Measurements from ENCODE around the gene ENTHD1. TPM values are rescaled to one million over a fixed set of nuclear protein-coding genes. Genes with fewer than 3 reads are reported as not detected.

The ENTHD1 gene
- total and polyA plus RNA-seq, 4 donors = 0.12 TPM; not detected in 3

DNA sequence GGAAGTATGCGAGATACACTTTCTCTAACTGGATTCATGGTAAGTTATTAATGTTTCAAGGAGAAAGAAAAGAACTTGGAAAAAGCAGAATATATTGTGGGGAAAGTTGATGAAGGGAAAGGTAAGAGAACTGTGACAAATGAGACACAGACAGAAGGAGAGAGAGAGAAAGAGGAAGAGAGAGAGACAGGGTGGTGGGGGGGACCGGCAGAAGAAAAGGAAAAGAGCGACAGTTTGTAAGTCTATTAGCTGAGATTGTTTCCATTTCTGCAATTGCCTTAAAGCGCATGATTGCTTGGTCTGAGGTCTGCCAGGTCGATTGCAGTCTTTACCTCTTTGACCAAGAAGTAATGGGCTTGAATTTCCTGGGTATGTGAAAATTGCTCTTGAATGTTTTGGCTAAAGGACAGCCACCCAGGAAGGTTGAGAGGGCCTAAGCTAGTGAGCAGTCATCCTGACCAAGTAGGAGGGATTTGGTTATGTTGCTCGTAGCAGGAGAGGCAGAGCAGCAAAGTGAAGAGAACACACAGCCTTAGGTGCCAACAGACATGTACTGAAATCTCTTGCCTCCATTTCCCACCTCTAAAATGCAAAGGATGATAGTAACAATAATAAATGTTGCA, 43.1 kb upstream of the ENTHD1 start:
- intact Hi-C loops (cut with DNase I) = no loop called here
- ATAC-seq (ENCODE audit: low FRiP score) (no peak), DNase-seq (no peak)
- Histone ChIP-seq H3K4me3 (ENCODE audit: low read length in 2 of 2) (no peak overlapping the region), H3K9me3 (ENCODE audit: control insufficient read depth, low read length) (no peaks in the 10 kb centered on the region), H3K27ac (ENCODE audit: low read depth in 1 of 2, low read length in 2 of 2) (no peak overlapping the region), H3K4me1 (ENCODE audit: control insufficient read depth in 1 of 2, insufficient read depth in 2 of 2, low read length in 2 of 2) (no peaks in the 10 kb centered on the region), H3K36me3 (ENCODE audit: control insufficient read depth in 1 of 2, insufficient read depth in 2 of 2, low read length in 1 of 2) (no peaks in the 10 kb centered on the region), H3K27me3 (ENCODE audit: control insufficient read depth in 1 of 2, insufficient read depth in 2 of 2, low read length in 1 of 2) (no peaks in the 10 kb centered on the region)
- 52 to 58% methylated on average over 6 of the region's 6 CpGs for WGBS, 2 donors

DNA sequence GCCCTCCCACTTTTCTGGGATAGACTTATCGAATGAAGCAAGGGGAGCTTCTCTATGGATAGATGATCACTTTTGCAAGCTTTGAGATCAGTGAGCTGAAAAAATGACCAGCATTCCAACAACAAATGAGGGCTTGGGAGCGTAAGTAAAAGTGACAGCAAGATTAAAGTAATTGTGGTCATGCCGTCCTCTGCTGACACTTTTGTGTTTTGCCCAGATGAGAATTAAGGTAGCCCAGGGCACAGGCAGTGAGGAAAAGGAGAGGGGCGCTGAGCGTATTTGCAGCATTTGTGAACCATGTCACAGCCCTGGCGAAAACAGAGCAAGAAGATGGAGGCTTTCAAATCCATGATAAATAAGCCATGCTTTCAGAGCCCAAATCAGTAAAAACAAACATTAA, 42.1 kb upstream of the ENTHD1 start:
- Histone ChIP-seq H3K4me1 (ENCODE audit: control insufficient read depth in 1 of 2, insufficient read depth in 2 of 2, low read length in 2 of 2) (no peaks in the 10 kb centered on the region), H3K4me3 (ENCODE audit: low read length in 2 of 2) (no peak overlapping the region), H3K36me3 (ENCODE audit: control insufficient read depth in 1 of 2, insufficient read depth in 2 of 2, low read length in 1 of 2) (no peaks in the 10 kb centered on the region), H3K27ac (ENCODE audit: low read depth in 1 of 2, low read length in 2 of 2) (no peak overlapping the region), H3K27me3 (ENCODE audit: control insufficient read depth in 1 of 2, insufficient read depth in 2 of 2, low read length in 1 of 2) (no peaks in the 10 kb centered on the region), H3K9me3 (ENCODE audit: control insufficient read depth, low read length) (no peaks in the 10 kb centered on the region)
- DNase-seq (no peak), ATAC-seq (ENCODE audit: low FRiP score) (no peak)
- intact Hi-C loops (cut with DNase I) = no loop called here
- 17 to 23% methylated on average over 6 of the region's 6 CpGs for WGBS, 2 donors

GRCh38 chr22:39935116-39935515, 41.6 kb upstream of the ENTHD1 start:
- intact Hi-C loops (cut with DNase I) = no loop called here
- Histone ChIP-seq H3K4me1 (ENCODE audit: control insufficient read depth in 1 of 2, insufficient read depth in 2 of 2, low read length in 2 of 2) (no peaks in the 10 kb centered on the region), H3K36me3 (ENCODE audit: control insufficient read depth in 1 of 2, insufficient read depth in 2 of 2, low read length in 1 of 2) (no peaks in the 10 kb centered on the region), H3K27me3 (ENCODE audit: control insufficient read depth in 1 of 2, insufficient read depth in 2 of 2, low read length in 1 of 2) (no peaks in the 10 kb centered on the region), H3K9me3 (ENCODE audit: control insufficient read depth, low read length) (no peaks in the 10 kb centered on the region), H3K4me3 (ENCODE audit: low read length in 2 of 2) (no peak overlapping the region), H3K27ac (ENCODE audit: low read depth in 1 of 2, low read length in 2 of 2) (no peak overlapping the region)
- WGBS, 2 donors = 34 to 45% methylated on average over 4 of the region's 4 CpGs
- DNase-seq (no peak), ATAC-seq (ENCODE audit: low FRiP score) (no peak)

DNA sequence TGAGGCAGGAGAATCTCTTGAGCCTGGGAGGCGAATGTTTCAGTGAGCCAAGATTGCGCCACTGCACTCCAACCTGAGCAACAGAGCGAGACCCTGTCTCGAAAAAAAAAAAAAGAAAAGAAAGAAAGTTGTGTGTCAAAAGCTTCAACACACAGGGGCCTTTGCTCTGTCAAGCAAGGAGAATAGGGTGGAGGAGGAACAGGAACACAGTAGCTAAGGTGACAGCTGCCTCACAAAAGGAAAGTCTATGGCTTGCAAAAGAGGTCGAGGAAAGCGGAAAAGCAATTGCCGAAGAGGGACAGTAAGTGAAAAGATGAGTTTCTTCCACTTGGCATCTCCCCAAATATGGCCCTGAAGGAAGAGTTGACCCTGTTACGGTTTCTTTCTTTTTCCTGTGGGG, 40.2 kb upstream of the ENTHD1 start:
- H3K4me3 ChIP-seq (ENCODE audit: low read length in 2 of 2) = no peak overlapping the region
- no peak overlapping the region for H3K27ac ChIP-seq (ENCODE audit: low read depth in 1 of 2, low read length in 2 of 2)
- intact Hi-C loops (cut with DNase I) = no loop called here
- DNase-seq = no peak
- no peaks in the 10 kb centered on the region for H3K9me3 ChIP-seq (ENCODE audit: control insufficient read depth, low read length)
- 83 to 86% methylated on average over 8 of the region's 8 CpGs for WGBS, 2 donors
- no peaks in the 10 kb centered on the region for H3K27me3 ChIP-seq (ENCODE audit: control insufficient read depth in 1 of 2, insufficient read depth in 2 of 2, low read length in 1 of 2)
- no peak for ATAC-seq (ENCODE audit: low FRiP score)
- no peaks in the 10 kb centered on the region for H3K4me1 ChIP-seq (ENCODE audit: control insufficient read depth in 1 of 2, insufficient read depth in 2 of 2, low read length in 2 of 2)
- no peaks in the 10 kb centered on the region for H3K36me3 ChIP-seq (ENCODE audit: control insufficient read depth in 1 of 2, insufficient read depth in 2 of 2, low read length in 1 of 2)

GRCh38 chr22:39932918-39933649, 39.5 kb upstream of the ENTHD1 start:
- intact Hi-C loops (cut with DNase I) = no loop called here
- 60 to 64% methylated on average over 7 of the region's 7 CpGs for WGBS, 2 donors
- DNase-seq = no peak

DNA sequence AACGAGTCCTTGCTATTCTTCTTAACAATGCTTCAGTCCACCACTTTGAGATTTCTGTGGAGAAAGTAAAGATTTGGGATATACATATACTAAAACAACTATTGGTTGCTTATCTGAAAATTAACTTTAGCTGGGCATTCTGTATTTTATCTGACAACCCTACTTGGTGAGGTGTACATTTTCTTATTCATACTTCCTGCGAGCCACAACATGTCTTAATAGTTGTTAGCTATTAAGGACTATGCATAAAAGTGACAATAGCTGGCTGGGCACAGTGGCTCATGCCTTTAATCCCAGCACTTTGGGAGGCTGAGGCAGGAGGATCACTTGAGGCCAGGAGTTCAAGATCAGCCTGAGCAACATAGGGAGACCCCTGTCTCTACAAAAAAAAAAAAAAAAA, 38.6 kb upstream of the ENTHD1 start:
- 66 to 67% methylated on average over 2 of the region's 2 CpGs for WGBS, 2 donors
- Histone ChIP-seq H3K36me3 (ENCODE audit: control insufficient read depth in 1 of 2, insufficient read depth in 2 of 2, low read length in 1 of 2) (no peaks in the 10 kb centered on the region), H3K9me3 (ENCODE audit: control insufficient read depth, low read length) (no peaks in the 10 kb centered on the region), H3K4me1 (ENCODE audit: control insufficient read depth in 1 of 2, insufficient read depth in 2 of 2, low read length in 2 of 2) (no peaks in the 10 kb centered on the region), H3K27ac (ENCODE audit: low read depth in 1 of 2, low read length in 2 of 2) (no peak overlapping the region), H3K27me3 (ENCODE audit: control insufficient read depth in 1 of 2, insufficient read depth in 2 of 2, low read length in 1 of 2) (peaks cover 0 to 2% of the 10 kb centered on the region in 2 donors), H3K4me3 (ENCODE audit: low read length in 2 of 2) (no peak overlapping the region)
- intact Hi-C loops (cut with DNase I) = no loop called here
- ATAC-seq (ENCODE audit: low FRiP score) = no peak
- DNase-seq = no peak

More at GRCh38 chr22:39932918-39933649, 39.5 kb upstream of the ENTHD1 start:
- H3K27me3 ChIP-seq (ENCODE audit: control insufficient read depth in 1 of 2, insufficient read depth in 2 of 2, low read length in 1 of 2) = peaks cover 0 to 2% of the 10 kb centered on the region in 2 donors
- no peak for ATAC-seq (ENCODE audit: low FRiP score)
- H3K27ac ChIP-seq (ENCODE audit: low read depth in 1 of 2, low read length in 2 of 2) = no peak overlapping the region
- H3K9me3 ChIP-seq (ENCODE audit: control insufficient read depth, low read length) = no peaks in the 10 kb centered on the region
- H3K36me3 ChIP-seq (ENCODE audit: control insufficient read depth in 1 of 2, insufficient read depth in 2 of 2, low read length in 1 of 2) = no peaks in the 10 kb centered on the region
- no peaks in the 10 kb centered on the region for H3K4me1 ChIP-seq (ENCODE audit: control insufficient read depth in 1 of 2, insufficient read depth in 2 of 2, low read length in 2 of 2)
- H3K4me3 ChIP-seq (ENCODE audit: low read length in 2 of 2) = no peak overlapping the region

DNA sequence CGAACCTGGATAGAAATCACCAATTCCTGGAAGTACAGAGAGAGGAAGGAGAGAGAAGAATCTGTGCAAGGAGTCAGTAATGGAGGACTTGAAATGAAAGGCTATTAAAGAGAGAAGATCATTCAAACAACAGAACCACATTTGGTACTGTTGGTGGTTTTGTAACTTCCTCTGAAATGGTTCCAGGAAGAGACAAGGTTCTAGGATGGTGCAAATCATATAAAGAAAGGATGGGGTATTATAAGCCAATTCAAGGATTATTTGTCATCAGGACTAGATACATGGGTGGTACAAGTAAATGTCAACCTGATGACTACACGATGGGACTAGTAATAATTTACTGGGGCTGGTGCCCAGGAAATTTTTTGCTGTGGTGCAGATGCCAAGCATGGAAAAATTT, 37.7 kb upstream of the ENTHD1 start:
- Histone ChIP-seq H3K4me1 (ENCODE audit: control insufficient read depth in 1 of 2, insufficient read depth in 2 of 2, low read length in 2 of 2) (no peaks in the 10 kb centered on the region), H3K4me3 (ENCODE audit: low read length in 2 of 2) (no peak overlapping the region), H3K27me3 (ENCODE audit: control insufficient read depth in 1 of 2, insufficient read depth in 2 of 2, low read length in 1 of 2) (peaks cover 0 to 2% of the 10 kb centered on the region in 2 donors), H3K27ac (ENCODE audit: low read depth in 1 of 2, low read length in 2 of 2) (no peak overlapping the region), H3K9me3 (ENCODE audit: control insufficient read depth, low read length) (no peaks in the 10 kb centered on the region), H3K36me3 (ENCODE audit: control insufficient read depth in 1 of 2, insufficient read depth in 2 of 2, low read length in 1 of 2) (no peaks in the 10 kb centered on the region)
- DNase-seq (no peak), ATAC-seq (ENCODE audit: low FRiP score) (no peak)
- intact Hi-C loops (cut with DNase I) = no loop called here
- 59 to 63% methylated on average over 2 of the region's 2 CpGs for WGBS, 2 donors

- Histone ChIP-seq H3K27ac (ENCODE audit: low read depth in 1 of 2, low read length in 2 of 2) (no peak overlapping the region), H3K36me3 (ENCODE audit: control insufficient read depth in 1 of 2, insufficient read depth in 2 of 2, low read length in 1 of 2) (no peaks in the 10 kb centered on the region), H3K9me3 (ENCODE audit: control insufficient read depth, low read length) (no peaks in the 10 kb centered on the region), H3K4me1 (ENCODE audit: control insufficient read depth in 1 of 2, insufficient read depth in 2 of 2, low read length in 2 of 2) (no peaks in the 10 kb centered on the region), H3K4me3 (ENCODE audit: low read length in 2 of 2) (no peak overlapping the region), H3K27me3 (ENCODE audit: control insufficient read depth in 1 of 2, insufficient read depth in 2 of 2, low read length in 1 of 2) (peaks cover 0 to 2% of the 10 kb centered on the region in 2 donors)
- 77 to 81% methylated on average over 4 of the region's 4 CpGs for WGBS, 2 donors
- intact Hi-C loops (cut with DNase I) = no loop called here
- ATAC-seq (ENCODE audit: low FRiP score) (no peak), DNase-seq (no peak)
These were observed 35.3 kb upstream of the ENTHD1 start for GRCh38 chr22:39928536-39929520.

Data from aorta (tissue), 5 donors.